Stimulated activated CD4-positive, alpha-beta T cell treated with anti-CD3 and anti-CD28 coated beads, Interleukin-2, amount 100 ng/mL, for 48 hours (primary cell): ENCODE measurements around the gene RHO.
"Not testable (repeated sequence)": the region's sequence is repeated elsewhere in the genome, so short reads cannot be mapped to it uniquely, and the experiment has no call there.

Experiments
- DNase-seq, 2 donors: peaks; one replicate each; pipeline ENCODE4 v3.0.0-alpha.2; 2020

Gene RHO

GRCh38 chr3:129500334-129500658 lies 28.1 kb upstream of the RHO start:
- DNase-seq, result no peak

GRCh38 chr3:129501630-129502029 lies 26.8 kb upstream of the RHO start:
- no peak for DNase-seq

- DNase-seq, result no peak
Observed at GRCh38 chr3:129502641-129503408, 25.6 kb upstream of the RHO start.

GRCh38 chr3:129503471-129504291 lies 24.8 kb upstream of the RHO start:
- no peak for DNase-seq

- no peak for DNase-seq
Observed at GRCh38 chr3:129504471-129505100, 23.9 kb upstream of the RHO start.

- no peak for DNase-seq
Observed at GRCh38 chr3:129505341-129505740, 23.1 kb upstream of the RHO start.

GRCh38 chr3:129506231-129506742 lies 22.2 kb upstream of the RHO start:
- no peak for DNase-seq

GRCh38 chr3:129507181-129507831 lies 21.1 kb upstream of the RHO start:
- no peak for DNase-seq

GRCh38 chr3:129512595-129512994 lies 15.8 kb upstream of the RHO start:
- DNase-seq, result no peak

- DNase-seq, result no peak
Observed at GRCh38 chr3:129513705-129514104, 14.7 kb upstream of the RHO start.

GRCh38 chr3:129514110-129514509 lies 14.3 kb upstream of the RHO start:
- no peak for DNase-seq

- no peak for DNase-seq
Observed at GRCh38 chr3:129514563-129514962, 13.9 kb upstream of the RHO start.

- DNase-seq, result not testable (repeated sequence)
Observed at GRCh38 chr3:129515108-129515820, 13.2 kb upstream of the RHO start.

- DNase-seq, result not testable (repeated sequence)
Observed at GRCh38 chr3:129515821-129516432, 12.5 kb upstream of the RHO start.

GRCh38 chr3:129517516-129517915 lies 10.9 kb upstream of the RHO start:
- no peak for DNase-seq

- no peak for DNase-seq
Observed at GRCh38 chr3:129518038-129518561, 10.3 kb upstream of the RHO start.

- DNase-seq, result no peak
Observed at GRCh38 chr3:129518581-129518980, 9.9 kb upstream of the RHO start.

GRCh38 chr3:129519449-129519848 lies 9.0 kb upstream of the RHO start:
- no peak for DNase-seq

GRCh38 chr3:129519896-129520715 lies 8.3 kb upstream of the RHO start:
- DNase-seq, result no peak

- DNase-seq, result no peak
Observed at GRCh38 chr3:129520960-129521359, 7.5 kb upstream of the RHO start.

- no peak for DNase-seq
Observed at GRCh38 chr3:129521611-129522010, 6.8 kb upstream of the RHO start.
